IMR-90 (cell line): Measurements from ENCODE around the gene SNRPD3.
"Not testable (repeated sequence)": the region's sequence is repeated elsewhere in the genome, so short reads cannot be mapped to it uniquely, and the experiment has no call there.

Source experiments
- BHLHE40 ChIP-seq: fragments of 150-350 bp; IDR thresholded peaks from 2 replicates; pipeline ENCODE4 v1.6.1; 2016; ENCODE audit warnings: mild to moderate bottlenecking, low read depth, low read length
- FOS ChIP-seq: fragments of 150-350 bp; IDR thresholded peaks from 2 replicates; pipeline ENCODE4 v1.6.1; 2016; ENCODE audit warnings: low read depth, low read length
- POLR2A ChIP-seq: IDR thresholded peaks from 2 replicates; pipeline ENCODE4 v1.6.1; 2012; ENCODE audit warnings: mild to moderate bottlenecking, low read depth, low read length
- RAD21 ChIP-seq: IDR thresholded peaks from 2 replicates; pipeline ENCODE4 v1.6.1; 2012; ENCODE audit warnings: low read length, improper control_type of control experiment
- RCOR1 ChIP-seq: IDR thresholded peaks from 2 replicates; pipeline ENCODE4 v1.6.1; 2012; ENCODE audit warnings: mild to moderate bottlenecking, low read length, improper control_type of control experiment; ENCODE audit not compliant: insufficient replicate concordance
- SMC3 ChIP-seq: fragments of 150-350 bp; IDR thresholded peaks from 2 replicates; pipeline ENCODE4 v1.6.1; 2016; ENCODE audit warnings: low read depth, mild to moderate bottlenecking, antibody characterized with exemption, low read length, moderate library complexity
- TF ChIP-seq, protein P1 (sequence below): conservative IDR thresholded peaks from 2 replicates; pipeline ENCODE4 v1.5.1; 2012; ENCODE audit warnings: mild to moderate bottlenecking, low read depth, low read length, improper control_type of control experiment
- TF ChIP-seq, protein P2 (sequence below): fragments of 150-350 bp; IDR thresholded peaks from 2 replicates; pipeline ENCODE4 v1.6.1; 2017; ENCODE audit warnings: mild to moderate bottlenecking, antibody characterized with exemption, low read length, low read depth

DNA sequence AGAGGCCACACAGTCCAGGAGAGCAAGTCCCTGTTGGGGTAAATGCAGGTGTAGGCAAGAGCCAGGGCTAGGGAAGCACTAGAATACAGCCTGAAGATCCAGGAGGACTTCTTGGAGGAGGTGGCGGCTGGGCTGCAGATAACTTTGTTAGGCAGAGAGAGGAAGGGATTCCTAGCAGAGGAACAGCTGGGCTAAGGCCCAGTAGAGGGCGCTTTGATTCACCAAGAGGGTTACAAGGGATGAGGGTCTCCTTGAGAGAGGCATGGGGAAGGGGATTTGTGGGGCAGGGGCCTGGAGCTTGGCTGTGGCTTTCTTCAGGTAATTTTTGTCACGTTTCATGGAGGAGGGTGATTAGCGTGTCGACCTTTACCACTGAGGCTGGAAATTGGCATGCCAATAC is 65.4 kb downstream of the SNRPD3 start:
- not testable (repeated sequence) for TF ChIP-seq RCOR1, SMC3, FOS, RAD21, POLR2A, BHLHE40
- TF ChIP-seq, protein P1, sequence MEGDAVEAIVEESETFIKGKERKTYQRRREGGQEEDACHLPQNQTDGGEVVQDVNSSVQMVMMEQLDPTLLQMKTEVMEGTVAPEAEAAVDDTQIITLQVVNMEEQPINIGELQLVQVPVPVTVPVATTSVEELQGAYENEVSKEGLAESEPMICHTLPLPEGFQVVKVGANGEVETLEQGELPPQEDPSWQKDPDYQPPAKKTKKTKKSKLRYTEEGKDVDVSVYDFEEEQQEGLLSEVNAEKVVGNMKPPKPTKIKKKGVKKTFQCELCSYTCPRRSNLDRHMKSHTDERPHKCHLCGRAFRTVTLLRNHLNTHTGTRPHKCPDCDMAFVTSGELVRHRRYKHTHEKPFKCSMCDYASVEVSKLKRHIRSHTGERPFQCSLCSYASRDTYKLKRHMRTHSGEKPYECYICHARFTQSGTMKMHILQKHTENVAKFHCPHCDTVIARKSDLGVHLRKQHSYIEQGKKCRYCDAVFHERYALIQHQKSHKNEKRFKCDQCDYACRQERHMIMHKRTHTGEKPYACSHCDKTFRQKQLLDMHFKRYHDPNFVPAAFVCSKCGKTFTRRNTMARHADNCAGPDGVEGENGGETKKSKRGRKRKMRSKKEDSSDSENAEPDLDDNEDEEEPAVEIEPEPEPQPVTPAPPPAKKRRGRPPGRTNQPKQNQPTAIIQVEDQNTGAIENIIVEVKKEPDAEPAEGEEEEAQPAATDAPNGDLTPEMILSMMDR = not testable (repeated sequence)
- TF ChIP-seq, protein P2, sequence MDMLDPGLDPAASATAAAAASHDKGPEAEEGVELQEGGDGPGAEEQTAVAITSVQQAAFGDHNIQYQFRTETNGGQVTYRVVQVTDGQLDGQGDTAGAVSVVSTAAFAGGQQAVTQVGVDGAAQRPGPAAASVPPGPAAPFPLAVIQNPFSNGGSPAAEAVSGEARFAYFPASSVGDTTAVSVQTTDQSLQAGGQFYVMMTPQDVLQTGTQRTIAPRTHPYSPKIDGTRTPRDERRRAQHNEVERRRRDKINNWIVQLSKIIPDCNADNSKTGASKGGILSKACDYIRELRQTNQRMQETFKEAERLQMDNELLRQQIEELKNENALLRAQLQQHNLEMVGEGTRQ = not testable (repeated sequence)
